Stimulated activated CD8-positive, alpha-beta memory T cell treated with anti-CD3 and anti-CD28 coated beads, Interleukin-15, amount 100 ng/mL, for 1 hour (primary cell): ENCODE data around the gene GIPC3.
A peak's percentile ranks its signal among the peaks of the same experiment; 100 is the strongest.
"Not testable (repeated sequence)": the region's sequence is repeated elsewhere in the genome, so short reads cannot be mapped to it uniquely, and the experiment has no call there.

Experiments used
- DNase-seq: peaks from one replicate; pipeline ENCODE4 v3.0.0-alpha.2; 2020; ENCODE audit warnings: low read depth

Gene GIPC3

GRCh38 chr19:3550947-3551791 is 34.1 kb upstream of the GIPC3 start:
- DNase-seq = no peak

GRCh38 chr19:3551792-3552095 is 33.5 kb upstream of the GIPC3 start:
- no peak for DNase-seq

- no peak for DNase-seq
Observed at GRCh38 chr19:3554254-3555083, 30.8 kb upstream of the GIPC3 start.

GRCh38 chr19:3555653-3556422 is 29.4 kb upstream of the GIPC3 start:
- no peak for DNase-seq

GRCh38 chr19:3556423-3556977 is 28.8 kb upstream of the GIPC3 start:
- no peak for DNase-seq

GRCh38 chr19:3556978-3557460 is 28.3 kb upstream of the GIPC3 start:
- peak; percentile 27 for DNase-seq

- DNase-seq = peak; percentile 87
Observed at GRCh38 chr19:3557461-3558248, 27.6 kb upstream of the GIPC3 start, which contains the start of gene MFSD12. Gene MFSD12, minus strand, starts transcription at chr19:3557586. Its CDS starts 183 bp downstream, at chr19:3557403.

- DNase-seq = no peak
Observed at GRCh38 chr19:3563709-3564524, 21.4 kb upstream of the GIPC3 start.

- DNase-seq = no peak
Observed at GRCh38 chr19:3565139-3565538, 20.1 kb upstream of the GIPC3 start.

- not testable (repeated sequence) for DNase-seq
Observed at GRCh38 chr19:3570042-3570441, 15.2 kb upstream of the GIPC3 start.

GRCh38 chr19:3570606-3571011 is 14.7 kb upstream of the GIPC3 start:
- DNase-seq = no peak

GRCh38 chr19:3572132-3572854 is 13.0 kb upstream of the GIPC3 start:
- DNase-seq = peak; percentile 97

GRCh38 chr19:3572855-3573161 is 12.5 kb upstream of the GIPC3 start, which contains the start of gene HMG20B:
Gene HMG20B, plus strand, starts transcription at chr19:3572944. Its CDS starts 366 bp downstream, at chr19:3573310.
- DNase-seq = no peak

- no peak for DNase-seq
Observed at GRCh38 chr19:3573162-3573857, 12.0 kb upstream of the GIPC3 start.

GRCh38 chr19:3573858-3574637 is 11.2 kb upstream of the GIPC3 start:
- DNase-seq = peak; percentile 49

- no peak for DNase-seq
Observed at GRCh38 chr19:3575260-3575741, 10.0 kb upstream of the GIPC3 start.

- no peak for DNase-seq
Observed at GRCh38 chr19:3575949-3576673, 9.2 kb upstream of the GIPC3 start.
